K562 (cell line): ENCODE results near the gene TMEM69. TPM values are rescaled to one million over a fixed set of nuclear protein-coding genes. Genes with fewer than 3 reads are reported as not detected.

Experiments used
- ADNP ChIP-seq: fragments of 200-800 bp; sonication (Bioruptor generic); IDR thresholded peaks from 2 replicates; pipeline ENCODE4 v1.6.1; 2016; ENCODE audit warnings: missing genetic modification characterization, missing compliant biosample characterization
- CHD1 ChIP-seq: fragments of 200-600 bp; sonication (generic); IDR thresholded peaks from one replicate; pipeline ENCODE4 v1.6.1; 2012; ENCODE audit warnings: mild to moderate bottlenecking, moderate library complexity, low read length, inconsistent platforms
- CUX1 ChIP-seq: fragments of 200-800 bp; sonication (Bioruptor generic); IDR thresholded peaks from 2 replicates; pipeline ENCODE4 v1.6.1; 2016; ENCODE audit warnings: missing genetic modification characterization, missing compliant biosample characterization
- DDX20 ChIP-seq: fragments of 450-650 bp; IDR thresholded peaks from 2 replicates; pipeline ENCODE4 v1.6.1; 2016; ENCODE audit warnings: missing genetic modification characterization, low read depth, mild to moderate bottlenecking, missing compliant biosample characterization, moderate library complexity
- ELF1 ChIP-seq: fragments of 200-800 bp; sonication (Bioruptor generic); IDR thresholded peaks from 2 replicates; pipeline ENCODE4 v1.6.1; 2016; ENCODE audit warnings: missing genetic modification characterization, missing compliant biosample characterization
- RHOXF2B ChIP-seq: fragments of 250-450 bp; sonication (Bioruptor Pico); conservative IDR thresholded peaks from 2 replicates; pipeline ENCODE4 v1.5.1; 2021
- SMARCB1 ChIP-seq: IDR thresholded peaks from 2 replicates; pipeline ENCODE4 v1.6.1; 2011; ENCODE audit warnings: improper control_type of control experiment, low read depth; ENCODE audit not compliant: insufficient read length
- TSHZ1 ChIP-seq: fragments of 250-450 bp; sonication (Bioruptor Pico); IDR thresholded peaks from 2 replicates; pipeline ENCODE4 v1.4.0; 2020; ENCODE audit warnings: mild to moderate bottlenecking, moderate library complexity
- ZMIZ1 ChIP-seq, 2 experiments: fragments of 150-350 bp in 1 of 2; IDR thresholded peaks; 2 replicates each; pipeline ENCODE4 v1.6.1; 2012 to 2016; ENCODE audit warnings: low read depth in 2 of 2, low read length in 2 of 2, mild to moderate bottlenecking in 1 of 2, moderate library complexity in 1 of 2
- ZNF146 ChIP-seq: IDR thresholded peaks from one replicate; pipeline ENCODE4 v1.6.1; 2018; ENCODE audit warnings: missing compliant biosample characterization; ENCODE audit not compliant: unreplicated experiment
- ZNF3 ChIP-seq: fragments of 250-450 bp; sonication (Bioruptor Pico); IDR thresholded peaks from 2 replicates; pipeline ENCODE4 v1.5.0; 2021; ENCODE audit warnings: mild to moderate bottlenecking, moderate library complexity
- ZNF639 ChIP-seq, 2 experiments: fragments of 200-800 bp in 1 of 2; sonication (Bioruptor generic) in 1 of 2; sonication (generic) in 1 of 2; formaldehyde crosslinking in 1 of 2; IDR thresholded peaks in 1 of 2; conservative IDR thresholded peaks in 1 of 2; 2 replicates each; pipeline versions ENCODE4 v1.5.0 to v1.6.1; 2016 to 2020; ENCODE audit warnings: missing compliant biosample characterization in 1 of 2, missing genetic modification characterization in 1 of 2, missing genetic modification reagents in 1 of 2
- polyA plus RNA-seq, 8 experiments: library from polyadenylated mRNA; depleted of rRNA in 4 of 8; stranded (reverse) in 5 of 8; unstranded in 3 of 8; fragments of >200 nt; fragmentation: Nextera tagmentation in 2 of 8; fragmentation: Illumina TruSeq in 1 of 8; extraction: Ambion mirVana in 2 of 8; extraction: Trizol in 1 of 8; gene quantifications; 2 replicates each; pipeline versions ENCODE4 v1.2.1 to v1.2.3, GENCODE V29; 2011 to 2014; ENCODE audit warnings: inconsistent platforms in 1 of 8, missing spikeins in 1 of 8
- total RNA-seq, 7 experiments: library from RNA; depleted of rRNA in 6 of 7; stranded (reverse); fragments of >200 nt in 6 of 7; fragmentation: Illumina TruSeq in 2 of 7; extraction: Trizol in 2 of 7; gene quantifications; 2 replicates each; pipeline versions ENCODE4 v1.2.1 to v1.2.3, GENCODE V29; 2011 to 2021; ENCODE audit warnings: low replicate concordance in 1 of 7

TMEM69 gene
- total and polyA plus RNA-seq, 9 of the 15 experiments (the other 6 are each of a cell fraction or from before 2014, with no cell fraction given) = 47.3 to 248 (median 103) TPM

GRCh38 chr1:45686288-45687013 lies 1.5 kb upstream of the TMEM69 start, which contains the start of gene GPBP1L1 (continued):
- TF ChIP-seq CUX1 (no peak; the same call in 1 of the 2 replicates), CHD1 (peak; percentile 82), ZNF146 (CRISPR knock-in tag) (no peak), ZMIZ1 (IDR thresholded peaks at IDR 0.05; ENCODE audit: low read depth in 2 of 2, low read length in 2 of 2) (peak in 1 of 2 experiments; percentile 57; a peak in 2 of 4 replicates), SMARCB1 (no peak), RHOXF2B (CRISPR knock-in tag) (no peak; the same call in 1 of the 2 replicates), DDX20 (tag) (no peak), ZNF639 (CRISPR knock-in tag; conservative IDR thresholded peaks at IDR 0.05 in 1 of 2, IDR thresholded peaks at IDR 0.05 in 1 of 2) (no peak), ADNP (tag) (no peak), ZNF3 (no peak), ELF1 (tag) (no peak), TSHZ1 (no peak)
